GM21528 (cell line): ENCODE measurements around the gene CAMK1D.

Source experiments
- ATAC-seq: cut with Tn5 transposase; IDR thresholded peaks from one replicate; pipeline ENCODE4 v1.9.1; 2021; ENCODE audit warnings: mild to moderate bottlenecking, moderate library complexity; ENCODE audit not compliant: unreplicated experiment, low FRiP score

The CAMK1D gene

DNA sequence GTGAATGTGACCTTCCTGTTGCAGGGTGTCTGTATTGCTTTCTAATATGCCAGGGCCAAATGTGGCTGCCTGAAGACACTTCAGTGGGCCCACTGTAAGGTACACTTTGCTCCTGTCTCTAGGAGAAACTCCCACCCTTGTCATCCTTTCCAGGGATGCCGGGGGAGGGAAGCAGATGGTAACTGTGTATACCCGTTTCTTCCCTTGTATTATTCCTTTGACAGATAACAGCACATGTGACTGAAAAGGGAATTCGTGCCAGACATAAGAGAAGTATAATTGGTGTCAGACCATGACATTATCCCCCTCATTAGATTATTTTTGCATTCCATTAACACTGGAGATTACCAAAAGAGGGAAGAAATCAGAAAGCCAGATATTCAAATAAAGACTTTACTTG is 317.7 kb downstream of the CAMK1D start:
- ATAC-seq, result no peak

- ATAC-seq, result no peak
Measured at GRCh38 chr10:12668634-12669033, 319.3 kb downstream of the CAMK1D start.

- ATAC-seq, result no peak
Measured at GRCh38 chr10:12670004-12670403, 320.7 kb downstream of the CAMK1D start.

DNA sequence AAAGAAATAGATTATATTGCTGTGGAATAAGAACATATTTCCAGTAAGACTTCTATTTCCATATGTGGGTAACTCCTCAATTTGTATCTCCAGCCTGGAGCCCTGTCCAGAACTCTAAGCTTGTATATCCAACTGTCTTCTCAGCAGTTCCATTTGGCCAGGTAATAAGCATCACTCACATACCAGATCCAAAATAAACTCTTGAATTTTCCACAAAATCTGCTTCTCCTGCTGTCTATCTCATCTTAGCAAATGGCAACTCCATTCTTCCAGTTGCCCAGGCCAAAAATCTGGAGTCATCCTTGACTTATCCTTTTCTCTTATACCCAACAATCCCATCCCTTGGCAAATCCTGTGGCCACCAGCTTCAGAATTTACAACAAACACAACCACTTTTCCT is 325.8 kb downstream of the CAMK1D start:
- no peak for ATAC-seq

GRCh38 chr10:12679636-12680035 is 330.3 kb downstream of the CAMK1D start:
- no peak for ATAC-seq

DNA sequence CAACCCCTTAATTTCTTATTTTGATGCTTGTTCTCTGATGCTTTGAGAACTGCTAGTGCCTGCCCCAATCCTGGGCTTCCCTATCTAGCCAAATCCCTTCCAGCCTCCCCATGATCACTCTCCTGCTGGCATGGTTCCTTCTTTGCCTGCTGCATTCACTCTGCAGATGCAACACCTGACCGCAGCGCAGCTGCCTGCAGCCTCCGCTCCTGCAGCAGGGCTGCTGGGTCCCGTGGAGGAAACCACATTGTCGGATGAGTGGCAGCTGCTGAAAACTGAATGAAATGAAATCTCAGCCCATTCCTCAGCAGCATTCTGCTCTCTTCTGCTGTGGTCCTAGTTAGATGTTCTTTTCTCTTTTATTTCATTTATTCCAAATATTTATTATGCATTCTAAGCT is 331.9 kb downstream of the CAMK1D start:
- no peak for ATAC-seq

GRCh38 chr10:12684784-12685183 is 335.4 kb downstream of the CAMK1D start:
- no peak for ATAC-seq

DNA sequence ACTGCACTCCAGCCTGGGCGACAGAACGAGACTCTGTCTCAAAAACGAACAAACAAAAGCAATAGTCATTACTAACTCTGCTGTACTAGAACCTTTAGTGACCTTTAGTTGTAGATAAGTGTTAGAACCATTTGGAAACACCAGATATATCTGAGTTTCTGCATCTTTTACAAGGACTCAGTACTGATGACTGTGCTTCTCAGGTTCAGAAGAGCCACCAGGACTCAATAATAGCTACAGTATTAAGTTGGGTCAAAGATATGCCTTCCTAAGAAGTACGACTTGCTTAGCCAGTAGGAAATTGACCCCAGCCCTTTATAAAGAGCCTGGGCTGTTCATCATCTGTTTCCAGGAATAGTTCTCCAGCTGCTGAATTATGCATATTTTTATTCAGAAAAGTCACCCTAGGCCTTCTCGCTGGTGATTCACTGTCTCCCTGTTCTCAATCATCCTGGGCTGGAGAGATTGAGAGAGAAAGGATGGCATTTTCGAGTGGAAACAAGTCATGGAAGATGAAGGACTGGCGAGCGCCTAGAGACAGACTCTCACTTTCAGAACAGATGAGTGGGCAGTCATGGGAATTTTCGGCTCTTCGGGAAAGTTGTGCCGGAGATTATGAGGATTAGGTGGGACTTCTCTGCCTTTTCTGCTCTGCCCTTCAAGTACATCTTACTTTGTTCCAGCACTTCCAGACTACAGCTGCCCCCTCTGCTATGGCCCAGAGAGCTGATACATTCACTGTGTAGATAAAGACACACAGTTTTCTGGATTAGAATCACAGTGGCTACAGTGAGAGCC is 336.1 kb downstream of the CAMK1D start:
- no peak for ATAC-seq

DNA sequence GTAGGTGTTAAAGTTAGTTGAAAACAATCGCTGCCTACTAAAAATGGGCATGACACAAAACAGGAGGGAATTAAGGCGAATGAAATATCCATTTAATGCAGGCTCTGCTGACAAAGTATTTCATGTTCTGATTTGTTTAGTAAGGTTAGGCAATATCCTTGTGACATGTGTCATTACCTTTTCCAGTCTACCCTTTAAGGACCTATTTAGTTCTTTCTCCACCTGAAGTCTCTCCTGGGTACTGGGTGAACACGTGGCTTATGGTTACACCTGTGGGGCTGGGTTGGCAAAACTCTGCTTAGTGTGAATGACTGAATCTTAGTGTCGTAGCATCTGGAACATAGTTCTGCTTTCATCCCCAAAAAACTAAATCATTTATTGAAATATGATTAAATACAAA is 338.6 kb downstream of the CAMK1D start:
- no peak for ATAC-seq

DNA sequence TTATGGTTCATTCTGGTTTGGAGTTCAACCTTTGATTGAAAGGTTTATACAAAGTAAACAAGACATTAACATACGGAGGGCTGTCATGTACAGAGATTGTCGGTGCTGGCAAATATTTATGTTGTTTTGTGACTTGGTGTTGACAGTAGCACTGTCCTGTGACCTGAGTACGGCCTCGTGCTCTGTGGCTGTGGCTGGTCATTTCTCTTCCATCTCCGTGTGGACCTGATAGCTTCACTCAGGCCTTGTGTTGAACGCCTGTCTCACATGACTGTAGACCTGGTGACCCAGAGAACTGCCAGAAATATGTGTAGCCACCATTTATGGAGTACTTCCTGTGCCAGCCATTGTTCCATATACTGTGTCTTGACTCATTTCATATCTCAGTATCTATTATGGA is 340.5 kb downstream of the CAMK1D start:
- ATAC-seq, result no peak

DNA sequence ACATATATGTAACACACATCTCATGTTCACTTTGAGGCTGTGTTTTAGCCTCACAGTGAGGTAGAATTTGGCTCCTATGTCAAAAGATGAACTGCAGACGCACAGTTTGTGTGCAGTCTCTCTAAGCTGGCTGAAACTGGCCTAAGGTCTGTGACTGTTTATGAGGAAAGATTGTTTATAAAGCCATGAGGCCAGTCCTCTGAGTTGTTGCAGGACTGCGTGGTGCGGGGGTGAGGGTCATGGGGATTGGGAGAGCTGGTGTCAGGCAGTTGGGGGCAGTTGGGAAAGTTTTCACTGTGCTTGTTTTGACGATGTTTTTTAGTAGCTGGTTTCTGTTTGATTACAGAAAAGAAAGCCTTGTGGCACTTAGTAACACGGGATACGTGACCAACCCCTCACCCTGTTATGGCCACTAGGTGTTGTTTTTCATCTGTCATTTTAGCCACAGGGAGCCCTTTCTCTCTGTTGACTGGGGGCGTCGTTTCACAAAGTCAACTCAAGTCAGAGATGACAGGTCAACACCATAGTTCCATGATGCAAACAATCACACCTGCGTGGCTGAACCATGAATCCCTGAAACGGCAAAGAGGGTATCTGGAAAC is 341.3 kb downstream of the CAMK1D start:
- ATAC-seq, result no peak

- ATAC-seq, result no peak
Measured at GRCh38 chr10:12691596-12691995, 342.2 kb downstream of the CAMK1D start.

DNA sequence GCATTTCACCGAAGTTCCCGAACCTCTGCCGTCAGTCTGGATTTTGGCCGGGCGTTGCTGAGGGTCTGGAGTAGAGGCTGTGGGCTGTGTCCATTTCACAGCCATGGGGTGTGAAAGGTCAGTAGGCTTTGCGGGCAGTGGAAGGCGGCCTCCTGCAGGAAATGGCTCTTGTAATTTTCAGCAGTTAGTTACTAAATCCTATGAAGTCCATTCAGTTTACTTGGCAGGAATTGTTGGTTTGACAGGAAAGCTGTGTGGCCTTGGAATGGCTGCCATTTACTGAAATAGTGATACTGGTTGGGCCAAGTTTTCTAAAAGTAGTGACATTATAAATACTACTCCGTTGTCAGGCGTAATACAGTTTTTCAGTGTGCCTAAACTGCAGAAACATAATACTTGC is 348.4 kb downstream of the CAMK1D start:
- no peak for ATAC-seq

- ATAC-seq, result no peak
Measured at GRCh38 chr10:12699258-12699700, 349.9 kb downstream of the CAMK1D start.

DNA sequence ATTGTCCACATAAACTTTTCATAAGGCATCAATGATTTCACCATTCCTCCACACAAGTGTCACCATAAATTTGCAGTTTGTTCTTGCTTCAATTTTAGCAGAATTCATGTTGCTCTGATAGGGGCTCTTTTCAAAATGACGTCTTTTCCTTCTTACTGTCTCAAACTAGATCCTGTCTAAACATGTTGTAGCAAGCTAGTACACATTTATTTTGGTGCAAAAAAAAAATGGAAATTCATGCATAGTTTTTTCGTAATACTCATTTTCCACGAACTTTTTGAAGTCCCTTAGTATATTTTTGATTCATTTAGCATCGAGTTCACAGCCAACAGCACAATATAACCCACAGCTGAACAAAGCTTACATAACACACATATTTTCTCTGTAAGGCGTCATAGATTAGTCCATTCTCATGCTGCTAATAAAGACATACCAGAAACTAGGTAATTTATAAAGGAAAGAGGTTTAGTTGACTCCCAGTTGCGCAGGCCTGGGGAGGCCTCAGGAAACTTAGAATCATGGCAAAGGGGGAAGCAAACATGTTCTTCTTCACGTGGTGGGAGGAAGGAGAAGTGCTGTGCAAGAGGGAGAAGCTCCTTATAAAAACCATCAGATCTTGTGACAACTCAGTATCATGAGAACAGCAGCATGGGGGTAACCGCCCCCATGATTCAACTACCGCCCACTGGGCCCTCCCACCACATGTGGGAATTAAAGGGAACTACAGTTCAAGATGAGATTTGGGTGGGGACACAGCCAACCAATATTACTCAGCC is 350.6 kb downstream of the CAMK1D start:
- no peak for ATAC-seq

GRCh38 chr10:12700557-12700874 is 351.2 kb downstream of the CAMK1D start:
- no peak for ATAC-seq

- ATAC-seq, result no peak
Measured at GRCh38 chr10:12701696-12702095, 352.3 kb downstream of the CAMK1D start.

- ATAC-seq, result no peak
Measured at GRCh38 chr10:12702215-12702770, 352.9 kb downstream of the CAMK1D start.

DNA sequence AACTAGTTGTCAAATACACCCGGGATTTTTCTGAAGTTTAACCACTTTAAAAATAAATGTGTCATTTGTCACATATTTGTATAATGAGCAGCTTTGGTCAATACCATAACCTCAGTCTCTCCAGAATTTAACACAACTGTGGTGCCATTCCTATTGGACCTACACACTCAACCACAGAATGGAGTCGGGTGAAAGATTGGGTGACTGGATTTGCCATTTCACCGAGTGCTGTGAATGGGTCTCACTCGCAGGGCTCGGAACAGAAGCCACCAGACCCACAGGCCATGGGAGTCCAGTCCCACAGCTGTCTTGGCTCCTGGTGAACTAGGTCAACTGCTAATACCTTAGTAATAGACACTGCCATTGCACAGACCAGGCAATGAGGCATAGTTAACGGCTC is 353.8 kb downstream of the CAMK1D start:
- ATAC-seq, result no peak

DNA sequence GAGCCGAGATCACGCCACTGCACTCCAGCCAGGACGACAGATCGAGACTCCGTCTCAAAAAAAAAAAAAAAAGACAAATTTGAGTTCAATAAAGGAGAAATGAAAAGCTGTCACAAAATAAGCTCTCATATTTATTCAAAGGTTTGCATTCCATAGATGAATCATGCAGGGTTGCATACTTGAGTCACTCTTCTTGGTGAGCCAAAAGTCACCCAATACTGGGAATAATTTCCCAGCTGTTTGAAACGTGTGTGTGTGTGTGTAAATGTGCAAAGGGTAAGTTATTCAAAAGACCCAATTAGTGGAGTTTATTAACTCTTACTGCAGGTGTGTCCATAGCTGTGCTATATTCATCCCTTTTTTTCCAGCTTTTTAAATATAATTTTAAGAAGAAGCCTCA is 354.5 kb downstream of the CAMK1D start:
- no peak for ATAC-seq

DNA sequence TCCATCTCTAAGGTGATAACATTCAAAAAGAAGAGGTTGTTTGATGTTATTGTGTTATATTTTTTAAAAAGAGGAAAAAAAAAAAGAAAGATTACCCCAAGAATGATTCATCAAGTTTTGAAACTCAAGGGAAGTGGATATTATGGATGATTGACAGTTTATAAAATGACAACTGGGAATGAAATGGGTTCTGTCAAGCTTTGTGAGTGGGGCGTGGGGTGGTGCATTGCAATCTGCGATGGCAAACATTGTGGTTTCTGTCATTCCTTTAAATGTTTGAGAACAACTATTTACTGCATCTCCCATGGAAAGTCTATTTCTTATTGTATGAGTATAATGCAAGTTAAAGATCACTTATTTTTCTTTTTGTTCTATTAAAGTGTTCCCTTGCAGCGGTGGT is 355.1 kb downstream of the CAMK1D start:
- no peak for ATAC-seq
